HepG2 (cell line): ENCODE data around the gene EPN3. TPM values are rescaled to one million over a fixed set of nuclear protein-coding genes. Genes with fewer than 3 reads are reported as not detected.

Source experiments
- ATF7-NPFF ChIP-seq: sonication (generic); formaldehyde crosslinking; IDR thresholded peaks from 2 replicates; pipeline ENCODE4 v1.8.1; 2023; ENCODE audit warnings: mild to moderate bottlenecking, low read depth, missing genetic modification reagents, moderate library complexity
- ELF3 ChIP-seq: IDR thresholded peaks from 2 replicates; pipeline ENCODE4 v1.6.1; 2016; ENCODE audit warnings: missing genetic modification reagents, missing compliant biosample characterization
- FOXA1 ChIP-seq, 2 experiments: fragments of 450-650 bp in 1 of 2; sonication (generic) in 1 of 2; formaldehyde crosslinking in 1 of 2; IDR thresholded peaks; 2 replicates each; pipeline versions ENCODE4 v1.4.0 to v1.6.1; 2016 to 2020; ENCODE audit warnings: missing genetic modification reagents in 1 of 2
- HHEX ChIP-seq: IDR thresholded peaks from 2 replicates; pipeline ENCODE4 v1.6.1; 2016; ENCODE audit warnings: control low read depth
- MEF2D ChIP-seq: sonication (generic); formaldehyde crosslinking; IDR thresholded peaks from 2 replicates; pipeline ENCODE4 v1.5.1; 2020; ENCODE audit warnings: mild to moderate bottlenecking, missing genetic modification reagents
- RFX3 ChIP-seq: IDR thresholded peaks from 2 replicates; pipeline ENCODE4 v1.6.1; 2016; ENCODE audit warnings: missing biosample characterization, missing genetic modification reagents
- SMC3 ChIP-seq: IDR thresholded peaks from 2 replicates; pipeline ENCODE4 v1.6.1; 2011; ENCODE audit warnings: low read length, improper control_type of control experiment
- SOX13 ChIP-seq, 3 experiments: fragments of 450-650 bp in 1 of 3; sonication (generic) in 1 of 3; formaldehyde crosslinking in 1 of 3; IDR thresholded peaks in 2 of 3; conservative IDR thresholded peaks in 1 of 3; 2 replicates each; pipeline versions ENCODE4 v1.5.0 to v1.6.1; 2016 to 2020; ENCODE audit warnings: antibody characterized with exemption in 1 of 3, mild to moderate bottlenecking in 1 of 3, missing compliant biosample characterization in 1 of 3, missing genetic modification reagents in 1 of 3, moderate library complexity in 1 of 3
- SP140L ChIP-seq: sonication (generic); formaldehyde crosslinking; IDR thresholded peaks from 2 replicates; pipeline ENCODE4 v1.4.0; 2020; ENCODE audit warnings: missing genetic modification reagents, borderline replicate concordance
- TEF ChIP-seq: sonication (generic); formaldehyde crosslinking; IDR thresholded peaks from 2 replicates; pipeline ENCODE4 v1.5.0; 2020; ENCODE audit warnings: missing genetic modification reagents
- TFDP1 ChIP-seq: IDR thresholded peaks from 2 replicates; pipeline ENCODE4 v1.6.1; 2016; ENCODE audit warnings: missing compliant biosample characterization, missing genetic modification reagents, borderline replicate concordance
- TOE1 ChIP-seq: sonication (generic); formaldehyde crosslinking; IDR thresholded peaks from 2 replicates; pipeline ENCODE4 v1.4.0; 2020; ENCODE audit warnings: mild to moderate bottlenecking, missing genetic modification reagents
- YEATS4 ChIP-seq: sonication (generic); formaldehyde crosslinking; IDR thresholded peaks from 2 replicates; pipeline ENCODE4 v1.4.0; 2020; ENCODE audit warnings: missing genetic modification reagents, borderline replicate concordance
- ZBTB46 ChIP-seq: sonication (generic); formaldehyde crosslinking; IDR thresholded peaks from 2 replicates; pipeline ENCODE4 v1.4.0; 2020; ENCODE audit warnings: mild to moderate bottlenecking, missing genetic modification reagents, borderline replicate concordance
- ZNF12 ChIP-seq: sonication (generic); formaldehyde crosslinking; IDR thresholded peaks from 2 replicates; pipeline ENCODE4 v1.5.0; 2020; ENCODE audit warnings: missing genetic modification reagents
- ZNF577 ChIP-seq: sonication (generic); formaldehyde crosslinking; IDR thresholded peaks from 2 replicates; pipeline ENCODE4 v1.4.0; 2020; ENCODE audit warnings: mild to moderate bottlenecking, low read depth, missing genetic modification reagents, borderline replicate concordance
- ZNF660 ChIP-seq: sonication (generic); formaldehyde crosslinking; IDR thresholded peaks from 2 replicates; pipeline ENCODE4 v1.5.1; 2020; ENCODE audit warnings: mild to moderate bottlenecking, low read depth, missing genetic modification reagents, borderline replicate concordance
- ZNF766 ChIP-seq: sonication (generic); formaldehyde crosslinking; IDR thresholded peaks from 2 replicates; pipeline ENCODE4 v1.5.0; 2020; ENCODE audit warnings: missing genetic modification reagents, borderline replicate concordance
- ZNF790 ChIP-seq: sonication (generic); formaldehyde crosslinking; IDR thresholded peaks from 2 replicates; pipeline ENCODE4 v1.8.0; 2022; ENCODE audit warnings: missing genetic modification reagents, mild to moderate bottlenecking, borderline replicate concordance
- ZNF878 ChIP-seq: sonication (generic); formaldehyde crosslinking; IDR thresholded peaks from 2 replicates; pipeline ENCODE4 v1.8.1; 2023; ENCODE audit warnings: mild to moderate bottlenecking, missing genetic modification reagents, moderate library complexity
- ZSCAN30 ChIP-seq: sonication (generic); formaldehyde crosslinking; IDR thresholded peaks from 2 replicates; pipeline ENCODE4 v1.5.0; 2020; ENCODE audit warnings: mild to moderate bottlenecking, missing genetic modification reagents
- polyA plus RNA-seq, 8 experiments: library from polyadenylated mRNA; depleted of rRNA in 3 of 8; stranded (reverse) in 7 of 8; unstranded in 1 of 8; fragments of >200 nt; fragmentation: Illumina TruSeq in 4 of 8; extraction: Trizol in 4 of 8; gene quantifications; 2 replicates each; pipeline versions ENCODE4 v1.2.1 to v1.2.3, GENCODE V29; 2011 to 2016; ENCODE audit warnings: low read depth in 4 of 8, missing spikeins in 1 of 8, mixed read lengths in 1 of 8; ENCODE audit not compliant: insufficient read depth in 1 of 8
- total RNA-seq, 5 experiments: library from RNA; depleted of rRNA; stranded (reverse); fragments of >200 nt; fragmentation: Illumina TruSeq; extraction: Trizol; gene quantifications; 2 replicates each; pipeline ENCODE4 v1.2.3, GENCODE V29; 2016; ENCODE audit warnings: low read depth in 1 of 5
- TF ChIP-seq, protein P1 (sequence below): sonication (generic); formaldehyde crosslinking; IDR thresholded peaks from 2 replicates; pipeline ENCODE4 v1.4.0; 2020; ENCODE audit warnings: missing genetic modification reagents

Gene EPN3
- total and polyA plus RNA-seq, 2 of the 13 experiments (the other 11 are each of a cell fraction or from before 2014, with no cell fraction given) = 0.11 to 0.95 TPM

DNA sequence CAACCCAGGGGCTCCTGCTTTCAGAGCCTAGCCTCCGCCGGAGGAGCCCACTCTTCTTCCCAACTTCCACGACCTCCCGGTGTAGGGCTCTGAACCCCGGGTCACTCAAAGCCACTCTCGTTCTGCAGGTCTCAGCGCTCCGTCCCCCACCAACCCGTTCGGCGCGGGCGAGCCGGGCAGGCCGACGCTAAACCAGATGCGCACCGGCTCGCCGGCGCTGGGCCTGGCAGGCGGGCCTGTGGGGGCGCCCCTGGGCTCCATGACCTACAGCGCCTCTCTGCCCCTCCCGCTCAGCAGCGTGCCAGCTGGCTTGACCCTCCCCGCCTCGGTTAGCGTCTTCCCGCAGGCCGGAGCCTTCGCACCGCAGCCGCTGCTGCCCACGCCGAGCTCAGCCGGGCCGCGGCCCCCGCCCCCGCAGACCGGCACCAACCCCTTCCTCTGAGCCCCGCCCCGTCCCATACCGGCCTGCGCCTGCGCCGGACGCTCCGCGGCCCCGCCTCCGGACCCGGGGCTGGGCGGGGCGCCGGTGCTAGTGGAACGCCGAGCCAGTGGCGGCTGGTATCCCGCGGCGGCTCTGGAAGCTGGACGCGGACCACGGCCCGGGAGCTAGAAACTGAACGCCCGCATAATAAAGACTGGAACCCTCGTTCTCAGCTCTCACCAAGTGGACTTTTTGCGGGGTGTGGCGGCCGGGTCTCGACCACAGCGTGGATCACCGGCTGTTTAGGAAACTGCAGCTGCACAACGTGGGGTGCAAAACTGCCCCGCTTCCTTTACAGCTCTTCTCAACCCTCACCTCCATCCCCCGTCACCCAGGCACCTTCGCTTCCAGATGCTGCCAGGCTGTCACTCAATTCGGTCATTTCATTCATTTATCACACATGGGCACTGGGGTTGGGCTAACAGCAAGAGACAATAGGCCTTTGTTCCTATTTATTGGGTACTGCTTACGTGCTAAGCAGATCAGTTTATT is 9.5 kb downstream of the EPN3 start (continued):
- TF ChIP-seq ATF7-NPFF (CRISPR knock-in tag) (peak; percentile 97), ZNF12 (no peak; the same call in 1 of the 2 replicates), ZNF660 (no peak), ZNF766 (CRISPR knock-in tag) (peak; percentile 73; the same call in 1 of the 2 replicates), FOXA1 (IDR thresholded peaks at IDR 0.05) (no peak), FOXA1 (CRISPR knock-in tag; IDR thresholded peaks at IDR 0.05) (peak; percentile 16; the same call in 1 of the 2 replicates), SP140L (CRISPR knock-in tag) (0 out of 2 replicates have a peak, but pooled peaks have one; percentile 44), ELF3 (CRISPR knock-in tag) (peak; percentile 50; the same call in 1 of the 2 replicates), ZBTB46 (CRISPR knock-in tag) (0 out of 2 replicates have a peak, but pooled peaks have one; percentile 54), YEATS4 (peak; percentile 86; the same call in 1 of the 2 replicates), SMC3 (no peak; the same call in 1 of the 2 replicates), TOE1 (CRISPR knock-in tag) (no peak), ZNF878 (CRISPR knock-in tag) (no peak), ZSCAN30 (CRISPR knock-in tag) (no peak), TEF (CRISPR knock-in tag) (0 out of 2 replicates have a peak, but pooled peaks have one; percentile 50), ZNF577 (no peak), MEF2D (CRISPR knock-in tag) (no peak), TFDP1 (peak; percentile 88), ZNF790 (no peak), HHEX (CRISPR knock-in tag) (no peak), SOX13 (IDR thresholded peaks at IDR 0.05) (no peak; the same call in 1 of the 2 replicates), SOX13 (CRISPR knock-in tag; conservative IDR thresholded peaks at IDR 0.05 in 1 of 2, IDR thresholded peaks at IDR 0.05 in 1 of 2) (no peak), RFX3 (no peak)
- TF ChIP-seq, protein P1, sequence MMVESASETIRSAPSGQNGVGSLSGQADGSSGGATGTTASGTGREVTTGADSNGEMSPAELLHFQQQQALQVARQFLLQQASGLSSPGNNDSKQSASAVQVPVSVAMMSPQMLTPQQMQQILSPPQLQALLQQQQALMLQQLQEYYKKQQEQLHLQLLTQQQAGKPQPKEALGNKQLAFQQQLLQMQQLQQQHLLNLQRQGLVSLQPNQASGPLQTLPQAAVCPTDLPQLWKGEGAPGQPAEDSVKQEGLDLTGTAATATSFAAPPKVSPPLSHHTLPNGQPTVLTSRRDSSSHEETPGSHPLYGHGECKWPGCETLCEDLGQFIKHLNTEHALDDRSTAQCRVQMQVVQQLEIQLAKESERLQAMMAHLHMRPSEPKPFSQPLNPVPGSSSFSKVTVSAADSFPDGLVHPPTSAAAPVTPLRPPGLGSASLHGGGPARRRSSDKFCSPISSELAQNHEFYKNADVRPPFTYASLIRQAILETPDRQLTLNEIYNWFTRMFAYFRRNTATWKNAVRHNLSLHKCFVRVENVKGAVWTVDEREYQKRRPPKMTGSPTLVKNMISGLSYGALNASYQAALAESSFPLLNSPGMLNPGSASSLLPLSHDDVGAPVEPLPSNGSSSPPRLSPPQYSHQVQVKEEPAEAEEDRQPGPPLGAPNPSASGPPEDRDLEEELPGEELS (CRISPR knock-in tag) = 0 out of 2 replicates have a peak, but pooled peaks have one; percentile 9
